Activated CD4-positive, CD25-positive, alpha-beta regulatory T cell treated with anti-CD3 and anti-CD28 coated beads, Interleukin-2, amount 50 U/mL, for 16 hours (primary cell): Measurements from ENCODE around the gene ZPBP.
"Not testable (repeated sequence)": the region's sequence is repeated elsewhere in the genome, so short reads cannot be mapped to it uniquely, and the experiment has no call there.

Experiments
- DNase-seq: peaks from one replicate; pipeline ENCODE4 v3.0.0-alpha.2; 2020; ENCODE audit warnings: low read depth, low spot score

Gene ZPBP

GRCh38 chr7:50047716-50048115 lies 45.3 kb downstream of the ZPBP start:
- DNase-seq: no peak

GRCh38 chr7:50041165-50041564 lies 51.9 kb downstream of the ZPBP start:
- not testable (repeated sequence) for DNase-seq

GRCh38 chr7:50037086-50037485 lies 56.0 kb downstream of the ZPBP start:
- DNase-seq: no peak

- DNase-seq: no peak
These were observed 70.1 kb downstream of the ZPBP start for GRCh38 chr7:50022991-50023390.

- no peak for DNase-seq
These were observed 70.6 kb downstream of the ZPBP start for GRCh38 chr7:50022451-50022850.

GRCh38 chr7:49995681-49996080 lies 97.4 kb downstream of the ZPBP start:
- no peak for DNase-seq

- DNase-seq: no peak
These were observed 106.9 kb downstream of the ZPBP start for GRCh38 chr7:49986191-49986590.

- no peak for DNase-seq
These were observed 112.6 kb downstream of the ZPBP start for GRCh38 chr7:49980465-49980864.

GRCh38 chr7:49976238-49976637 lies 116.8 kb downstream of the ZPBP start:
- DNase-seq: no peak

GRCh38 chr7:49974035-49974434 lies 119.0 kb downstream of the ZPBP start:
- no peak for DNase-seq

- DNase-seq: no peak
These were observed 155.4 kb downstream of the ZPBP start for GRCh38 chr7:49937608-49938007.

GRCh38 chr7:49931627-49932026 lies 161.4 kb downstream of the ZPBP start:
- DNase-seq: no peak

GRCh38 chr7:49928787-49929186 lies 164.3 kb downstream of the ZPBP start:
- no peak for DNase-seq

- DNase-seq: no peak
These were observed 165.4 kb downstream of the ZPBP start for GRCh38 chr7:49927631-49928030.

- DNase-seq: no peak
These were observed 166.3 kb downstream of the ZPBP start for GRCh38 chr7:49926720-49927119.

GRCh38 chr7:49911909-49912308 lies 181.1 kb downstream of the ZPBP start:
- no peak for DNase-seq

- DNase-seq: no peak
These were observed 198.5 kb downstream of the ZPBP start for GRCh38 chr7:49894543-49894942.

- DNase-seq: no peak
These were observed 199.9 kb downstream of the ZPBP start for GRCh38 chr7:49893131-49893530.

- DNase-seq: no peak
These were observed 200.6 kb downstream of the ZPBP start for GRCh38 chr7:49892481-49892880.
